HepG2 (cell line): ENCODE results near the gene SLC34A3. TPM values are rescaled to one million over a fixed set of nuclear protein-coding genes. Genes with fewer than 3 reads are reported as not detected.

ENCODE experiments used
- ARID3A ChIP-seq: IDR thresholded peaks from 2 replicates; pipeline ENCODE4 v1.6.1; 2012; ENCODE audit warnings: low read depth, low read length, improper control_type of control experiment
- ARNT2 ChIP-seq: sonication (generic); formaldehyde crosslinking; IDR thresholded peaks from 2 replicates; pipeline ENCODE4 v1.8.0; 2022; ENCODE audit warnings: mild to moderate bottlenecking, low read depth, missing genetic modification reagents, moderate library complexity
- CREB1 ChIP-seq, 2 experiments: fragments of 450-650 bp in 1 of 2; IDR thresholded peaks; 2 replicates each; pipeline ENCODE4 v1.6.1; 2016 to 2017; ENCODE audit warnings: control low read depth in 1 of 2, mild to moderate bottlenecking in 1 of 2, missing compliant biosample characterization in 1 of 2, missing genetic modification characterization in 1 of 2
- GZF1 ChIP-seq: sonication (generic); formaldehyde crosslinking; IDR thresholded peaks from 2 replicates; pipeline ENCODE4 v1.5.1; 2020; ENCODE audit warnings: mild to moderate bottlenecking, missing genetic modification reagents
- HMGXB3 ChIP-seq: sonication (generic); formaldehyde crosslinking; IDR thresholded peaks from 2 replicates; pipeline ENCODE4 v1.4.0; 2020; ENCODE audit warnings: missing genetic modification reagents, borderline replicate concordance
- HMGXB4 ChIP-seq, 2 experiments: sonication (generic) in 1 of 2; formaldehyde crosslinking in 1 of 2; IDR thresholded peaks; 2 replicates each; pipeline versions ENCODE4 v1.4.0 to v1.6.1; 2018 to 2020; ENCODE audit warnings: missing genetic modification reagents in 2 of 2, borderline replicate concordance in 1 of 2, low read depth in 1 of 2, mild to moderate bottlenecking in 1 of 2, missing biosample characterization in 1 of 2
- HOXA3 ChIP-seq: sonication (generic); formaldehyde crosslinking; IDR thresholded peaks from 2 replicates; pipeline ENCODE4 v1.5.0; 2020; ENCODE audit warnings: missing genetic modification reagents
- PCBP2 ChIP-seq: fragments of 200-400 bp; formaldehyde crosslinking; optimal IDR thresholded peaks from 2 replicates; pipeline ENCODE3; 2018; ENCODE audit warnings: low read length, low read depth; ENCODE audit not compliant: poor library complexity, severe bottlenecking
- SIX1 ChIP-seq: sonication (generic); formaldehyde crosslinking; IDR thresholded peaks from 2 replicates; pipeline ENCODE4 v1.4.0; 2020; ENCODE audit warnings: missing genetic modification reagents, borderline replicate concordance
- TBX2 ChIP-seq: sonication (generic); formaldehyde crosslinking; IDR thresholded peaks from 2 replicates; pipeline ENCODE4 v1.5.0; 2020; ENCODE audit warnings: missing genetic modification reagents, mild to moderate bottlenecking, borderline replicate concordance
- TFDP2 ChIP-seq: sonication (generic); formaldehyde crosslinking; IDR thresholded peaks from 2 replicates; pipeline ENCODE4 v1.4.0; 2020; ENCODE audit warnings: missing genetic modification reagents
- ZNF256 ChIP-seq: sonication (generic); formaldehyde crosslinking; conservative IDR thresholded peaks from 2 replicates; pipeline ENCODE4 v1.4.0; 2020; ENCODE audit warnings: missing genetic modification reagents
- ZNF549 ChIP-seq: sonication (generic); formaldehyde crosslinking; IDR thresholded peaks from 2 replicates; pipeline ENCODE4 v1.5.0; 2020; ENCODE audit warnings: missing genetic modification reagents
- ZNF597 ChIP-seq: sonication (generic); formaldehyde crosslinking; IDR thresholded peaks from 2 replicates; pipeline ENCODE4 v1.5.0; 2020; ENCODE audit warnings: missing genetic modification reagents
- ZNF839 ChIP-seq: sonication (generic); formaldehyde crosslinking; IDR thresholded peaks from 2 replicates; pipeline ENCODE4 v1.4.0; 2020; ENCODE audit warnings: missing genetic modification reagents, mild to moderate bottlenecking, borderline replicate concordance
- ZSCAN25 ChIP-seq: sonication (generic); formaldehyde crosslinking; IDR thresholded peaks from 2 replicates; pipeline ENCODE4 v1.8.0; 2022; ENCODE audit warnings: mild to moderate bottlenecking, missing genetic modification reagents
- polyA plus RNA-seq, 8 experiments: library from polyadenylated mRNA; depleted of rRNA in 3 of 8; stranded (reverse) in 7 of 8; unstranded in 1 of 8; fragments of >200 nt; fragmentation: Illumina TruSeq in 4 of 8; extraction: Trizol in 4 of 8; gene quantifications; 2 replicates each; pipeline versions ENCODE4 v1.2.1 to v1.2.3, GENCODE V29; 2011 to 2016; ENCODE audit warnings: low read depth in 4 of 8, missing spikeins in 1 of 8, mixed read lengths in 1 of 8; ENCODE audit not compliant: insufficient read depth in 1 of 8
- total RNA-seq, 5 experiments: library from RNA; depleted of rRNA; stranded (reverse); fragments of >200 nt; fragmentation: Illumina TruSeq; extraction: Trizol; gene quantifications; 2 replicates each; pipeline ENCODE4 v1.2.3, GENCODE V29; 2016; ENCODE audit warnings: low read depth in 1 of 5

The SLC34A3 gene
- total and polyA plus RNA-seq, 2 of the 13 experiments (the other 11 are each of a cell fraction or from before 2014, with no cell fraction given), result 0.07 to 1.0 TPM

- peak; percentile 15; the same call in 1 of the 2 replicates for TF ChIP-seq ARID3A
- TF ChIP-seq HMGXB4 (CRISPR knock-in tag; IDR thresholded peaks at IDR 0.05; ENCODE audit: borderline replicate concordance in 1 of 2, low read depth in 1 of 2), result no peak; a peak in 1 of 4 replicates
- no peak; the same call in 1 of the 2 replicates for TF ChIP-seq TFDP2 (CRISPR knock-in tag)
- TF ChIP-seq ZNF549 (CRISPR knock-in tag), result no peak
- TF ChIP-seq ARNT2 (CRISPR knock-in tag), result no peak; the same call in 1 of the 2 replicates
- TF ChIP-seq PCBP2, result no peak
- no peak for TF ChIP-seq ZNF597
- TF ChIP-seq ZNF256 (CRISPR knock-in tag), result 0 out of 2 replicates have a peak, but pooled peaks have one; percentile 28
- TF ChIP-seq CREB1 (IDR thresholded peaks at IDR 0.05), result no peak
- no peak for TF ChIP-seq CREB1 (CRISPR knock-in tag; IDR thresholded peaks at IDR 0.05)
- TF ChIP-seq ZSCAN25 (CRISPR knock-in tag), result peak; percentile 97
- no peak for TF ChIP-seq SIX1 (CRISPR knock-in tag)
- no peak for TF ChIP-seq HMGXB3 (CRISPR knock-in tag)
- TF ChIP-seq HOXA3 (CRISPR knock-in tag), result peak; percentile 65
- peak; percentile 39 for TF ChIP-seq TBX2 (CRISPR knock-in tag)
- no peak for TF ChIP-seq GZF1 (CRISPR knock-in tag)
- TF ChIP-seq ZNF839 (CRISPR knock-in tag), result no peak
Observed at GRCh38 chr9:137223078-137223970, 7.4 kb upstream of the SLC34A3 start (continued).
